Liver (tissue), 9 donors: ENCODE results near the gene RUFY1. TPM values are rescaled to one million over a fixed set of nuclear protein-coding genes. Genes with fewer than 3 reads are reported as not detected.

Experiments used
- DNase-seq: peaks from one replicate; pipeline ENCODE4 v3.0.0-alpha.2; 2017; ENCODE audit warnings: low spot score
- H3K27ac ChIP-seq, 2 donors: one replicate each; pipeline ENCODE4 v1.7.0; 2013; ENCODE audit warnings: inconsistent platforms in 2 of 2, low read length in 2 of 2, control low read depth in 1 of 2, low read depth in 1 of 2, mild to moderate bottlenecking in 1 of 2
- H3K27me3 ChIP-seq, 4 donors: one replicate each; pipeline versions ENCODE4 v1.6.1 to v1.7.0; 2013; ENCODE audit warnings: low read length in 3 of 4, inconsistent platforms in 1 of 4, mild to moderate bottlenecking in 1 of 4, moderate library complexity in 1 of 4; ENCODE audit not compliant: control insufficient read depth in 4 of 4, insufficient read depth in 4 of 4
- H3K36me3 ChIP-seq, 4 donors: one replicate each; pipeline versions ENCODE4 v1.6.1 to v1.7.0; 2013; ENCODE audit warnings: low read length in 3 of 4, mild to moderate bottlenecking in 3 of 4, low read depth in 1 of 4, moderate library complexity in 1 of 4; ENCODE audit not compliant: control insufficient read depth in 4 of 4, insufficient read depth in 3 of 4
- H3K4me1 ChIP-seq, 4 donors: one replicate each; pipeline versions ENCODE4 v1.6.1 to v1.7.0; 2013; ENCODE audit warnings: low read length in 3 of 4, mild to moderate bottlenecking in 3 of 4, moderate library complexity in 1 of 4; ENCODE audit not compliant: control insufficient read depth in 4 of 4, insufficient read depth in 4 of 4
- H3K4me3 ChIP-seq, 3 donors: one replicate each; pipeline versions ENCODE4 v1.6.1 to v1.7.0; 2013; ENCODE audit warnings: low read length in 3 of 3, control low read depth in 1 of 3, low read depth in 1 of 3, mild to moderate bottlenecking in 1 of 3
- H3K9ac ChIP-seq, 2 donors: one replicate each; pipeline ENCODE4 v1.7.0; 2013; ENCODE audit warnings: low read length in 2 of 2, mild to moderate bottlenecking in 2 of 2, moderate library complexity in 2 of 2, control low read depth in 1 of 2, low read depth in 1 of 2
- H3K9me3 ChIP-seq, 4 donors: one replicate each; pipeline versions ENCODE4 v1.6.1 to v1.7.0; 2013; ENCODE audit warnings: low read length in 3 of 4; ENCODE audit not compliant: control insufficient read depth in 4 of 4
- EGR1 ChIP-seq, 2 donors: IDR thresholded peaks; 2 replicates each; pipeline ENCODE4 v1.6.1; 2016 to 2018; ENCODE audit warnings: antibody characterized with exemption in 2 of 2, low read depth in 2 of 2
- FOXA1 ChIP-seq: IDR thresholded peaks from 2 replicates; pipeline ENCODE4 v1.6.1; 2016; ENCODE audit warnings: antibody characterized with exemption
- FOXA2 ChIP-seq: IDR thresholded peaks from 2 replicates; pipeline ENCODE4 v1.6.1; 2016; ENCODE audit warnings: antibody characterized with exemption
- GABPA ChIP-seq, 2 donors: IDR thresholded peaks in 1 of 2; conservative IDR thresholded peaks in 1 of 2; 2 replicates each; pipeline ENCODE4 v1.6.1; 2016; ENCODE audit warnings: antibody characterized with exemption in 2 of 2, mild to moderate bottlenecking in 1 of 2, moderate library complexity in 1 of 2
- HNF4A ChIP-seq, 2 donors: conservative IDR thresholded peaks; 2 replicates each; pipeline ENCODE4 v1.6.1; 2016; ENCODE audit warnings: antibody characterized with exemption in 2 of 2, mild to moderate bottlenecking in 2 of 2
- HNF4G ChIP-seq: IDR thresholded peaks from 2 replicates; pipeline ENCODE4 v1.6.1; 2016; ENCODE audit warnings: antibody characterized with exemption
- JUND ChIP-seq, 2 donors: IDR thresholded peaks; 2 replicates each; pipeline ENCODE4 v1.6.1; 2016; ENCODE audit warnings: antibody characterized with exemption in 2 of 2
- NR2F2 ChIP-seq: IDR thresholded peaks from 2 replicates; pipeline ENCODE4 v1.6.1; 2016; ENCODE audit warnings: antibody characterized with exemption
- RAD21 ChIP-seq, 2 donors: IDR thresholded peaks; 2 replicates each; pipeline ENCODE4 v1.6.1; 2016; ENCODE audit warnings: antibody characterized with exemption in 2 of 2, mild to moderate bottlenecking in 2 of 2
- RXRA ChIP-seq, 2 donors: IDR thresholded peaks; 2 replicates each; pipeline ENCODE4 v1.6.1; 2017 to 2018; ENCODE audit warnings: antibody characterized with exemption in 2 of 2, mild to moderate bottlenecking in 1 of 2
- SP1 ChIP-seq: IDR thresholded peaks from 2 replicates; pipeline ENCODE4 v1.6.1; 2018; ENCODE audit warnings: antibody characterized with exemption, mild to moderate bottlenecking
- TAF1 ChIP-seq: conservative IDR thresholded peaks from 2 replicates; pipeline ENCODE4 v1.6.1; 2016; ENCODE audit warnings: antibody characterized with exemption, mild to moderate bottlenecking
- YY1 ChIP-seq: IDR thresholded peaks from 2 replicates; pipeline ENCODE4 v1.6.1; 2016; ENCODE audit warnings: antibody characterized with exemption, mild to moderate bottlenecking
- WGBS: extraction: QIAGEN DNeasy Blood & Tissue Kit; methylation state at CpG from one replicate; pipeline ENCODE4 v1.1.7; 2013; 5-methylcytosine and 5-hydroxymethylcytosine counted together
- polyA plus RNA-seq, 2 donors: library from polyadenylated mRNA; stranded (reverse) in 1 of 2; unstranded in 1 of 2; fragments of 200-250 nt in 1 of 2; fragments of >200 nt in 1 of 2; fragmentation: Nextera tagmentation in 1 of 2; extraction: Ambion mirVana in 1 of 2; gene quantifications; one replicate each; pipeline versions ENCODE4 v1.2.1 to v1.2.3, GENCODE V29; 2013 to 2015
- total RNA-seq, 2 donors: library from RNA; depleted of rRNA; stranded (reverse); fragments of >200 nt; gene quantifications; one replicate each; pipeline ENCODE4 v1.2.3, GENCODE V29; 2014
- TF ChIP-seq, protein P1 (sequence below): IDR thresholded peaks from 2 replicates; pipeline ENCODE4 v1.6.1; 2016; ENCODE audit warnings: antibody characterized with exemption
- TF ChIP-seq, protein P2 (sequence below): IDR thresholded peaks from 2 replicates; pipeline ENCODE4 v1.6.1; 2016; ENCODE audit warnings: antibody characterized with exemption
- TF ChIP-seq, protein P3 (sequence below): fragments of 150-350 bp; IDR thresholded peaks from 2 replicates; pipeline ENCODE4 v1.5.1; 2017; ENCODE audit warnings: improper control_type of control experiment, low read depth, low read length; ENCODE audit not compliant: missing input control
- TF ChIP-seq, protein P4 (sequence below): IDR thresholded peaks from 2 replicates; pipeline ENCODE4 v1.6.1; 2016; ENCODE audit warnings: antibody characterized with exemption, mild to moderate bottlenecking
- TF ChIP-seq, protein P5 (sequence below): IDR thresholded peaks from 2 replicates; pipeline ENCODE4 v1.6.1; 2016; ENCODE audit warnings: antibody characterized with exemption
- donor health status: healthy.
- donor health status: healthy.
- donor health status: healthy.
- donor health status: healthy.
- donor health status: healthy.

The RUFY1 gene
- total and polyA plus RNA-seq, 4 donors = 11.6 to 25.2 (median 18.3) TPM

DNA sequence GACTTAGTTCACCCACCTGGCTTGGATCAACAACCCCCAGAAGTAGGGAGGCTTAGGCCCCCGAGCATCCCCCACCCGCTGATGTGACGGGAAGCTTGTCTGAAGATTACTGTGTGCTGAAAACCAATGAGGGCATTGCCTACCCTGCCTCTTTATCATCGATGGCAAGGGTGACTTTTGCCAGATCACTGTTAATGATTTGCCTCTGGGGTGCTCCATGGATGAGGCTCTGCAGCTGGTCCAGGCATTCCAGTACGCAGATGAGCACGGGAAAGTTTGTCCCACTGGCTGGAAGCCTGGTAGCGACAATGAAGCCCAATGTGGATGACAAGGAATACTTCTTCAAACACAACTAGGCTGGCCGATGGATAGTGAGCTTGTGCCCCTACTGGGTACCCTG lies 22.0 kb downstream of the RUFY1 start:
- DNase-seq = no peak
- Histone ChIP-seq H3K9ac (no peak overlapping the region), H3K4me3 (no peak overlapping the region), H3K36me3 (peaks cover 6 to 23% (median 20%) of the 10 kb centered on the region in 4 donors), H3K4me1 (peaks cover 7 to 42% (median 34%) of the 10 kb centered on the region in 4 donors), H3K9me3 (no peaks in the 10 kb centered on the region), H3K27ac (no peak overlapping the region), H3K27me3 (no peaks in the 10 kb centered on the region)
- TF ChIP-seq NR2F2 (no peak), GABPA (IDR thresholded peaks at IDR 0.05 in 1 of 2, conservative IDR thresholded peaks at IDR 0.05 in 1 of 2) (no peak), YY1 (peak; percentile 71), JUND (IDR thresholded peaks at IDR 0.05) (no peak), SP1 (peak; percentile 13), EGR1 (IDR thresholded peaks at IDR 0.05; ENCODE audit: low read depth in 2 of 2) (no peak), RAD21 (IDR thresholded peaks at IDR 0.05) (peak in 1 of 2 donors; percentile 29), FOXA1 (no peak), HNF4G (no peak)
- TF ChIP-seq, protein P1, sequence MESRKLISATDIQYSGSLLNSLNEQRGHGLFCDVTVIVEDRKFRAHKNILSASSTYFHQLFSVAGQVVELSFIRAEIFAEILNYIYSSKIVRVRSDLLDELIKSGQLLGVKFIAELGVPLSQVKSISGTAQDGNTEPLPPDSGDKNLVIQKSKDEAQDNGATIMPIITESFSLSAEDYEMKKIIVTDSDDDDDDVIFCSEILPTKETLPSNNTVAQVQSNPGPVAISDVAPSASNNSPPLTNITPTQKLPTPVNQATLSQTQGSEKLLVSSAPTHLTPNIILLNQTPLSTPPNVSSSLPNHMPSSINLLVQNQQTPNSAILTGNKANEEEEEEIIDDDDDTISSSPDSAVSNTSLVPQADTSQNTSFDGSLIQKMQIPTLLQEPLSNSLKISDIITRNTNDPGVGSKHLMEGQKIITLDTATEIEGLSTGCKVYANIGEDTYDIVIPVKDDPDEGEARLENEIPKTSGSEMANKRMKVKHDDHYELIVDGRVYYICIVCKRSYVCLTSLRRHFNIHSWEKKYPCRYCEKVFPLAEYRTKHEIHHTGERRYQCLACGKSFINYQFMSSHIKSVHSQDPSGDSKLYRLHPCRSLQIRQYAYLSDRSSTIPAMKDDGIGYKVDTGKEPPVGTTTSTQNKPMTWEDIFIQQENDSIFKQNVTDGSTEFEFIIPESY = no peak
- TF ChIP-seq, protein P2, sequence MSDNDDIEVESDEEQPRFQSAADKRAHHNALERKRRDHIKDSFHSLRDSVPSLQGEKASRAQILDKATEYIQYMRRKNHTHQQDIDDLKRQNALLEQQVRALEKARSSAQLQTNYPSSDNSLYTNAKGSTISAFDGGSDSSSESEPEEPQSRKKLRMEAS = peak; percentile 14
- 41% methylated on average over 8 of the region's 8 CpGs for WGBS

DNA sequence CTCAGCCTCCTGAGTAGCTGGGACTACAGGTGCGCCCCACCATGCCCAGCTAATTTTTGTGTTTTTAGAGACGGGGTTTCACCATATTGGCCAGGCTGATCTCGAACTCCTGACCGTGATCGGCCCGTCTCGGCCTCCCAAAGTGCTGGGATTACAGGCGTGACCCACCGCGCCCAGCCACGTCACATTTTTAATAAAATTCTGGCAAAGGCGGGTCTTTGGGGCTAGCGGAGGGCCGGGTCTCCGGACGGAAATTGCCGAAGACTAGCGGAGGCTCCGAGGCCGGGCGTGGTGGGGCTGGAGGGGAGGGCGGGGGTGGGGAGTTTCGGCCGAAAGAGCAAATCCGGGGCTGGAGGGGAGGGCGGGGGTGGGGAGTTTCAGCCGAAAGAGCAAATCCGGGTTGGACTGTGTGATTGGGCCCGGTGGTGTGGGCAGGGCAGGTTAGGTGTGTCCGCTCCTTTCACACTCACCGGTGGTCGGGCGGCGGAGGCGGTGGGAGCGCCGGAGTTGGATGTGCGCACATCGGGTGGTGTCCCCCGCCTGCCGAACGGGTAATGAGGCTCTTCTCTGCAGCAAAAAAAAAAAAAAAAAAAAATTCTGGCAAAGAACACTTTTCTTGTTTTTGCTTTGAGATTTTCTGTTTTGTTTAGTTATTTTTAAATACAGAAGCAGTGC lies 27.1 kb downstream of the RUFY1 start:
- no peak for DNase-seq
- H3K9me3 ChIP-seq = no peaks in the 10 kb centered on the region
- no peaks in the 10 kb centered on the region for H3K27me3 ChIP-seq
- H3K27ac ChIP-seq = no peak overlapping the region
- TF ChIP-seq SP1 (no peak), RAD21 (IDR thresholded peaks at IDR 0.05) (no peak), NR2F2 (no peak), FOXA1 (no peak), HNF4G (no peak), FOXA2 (no peak), TAF1 (no peak), GABPA (IDR thresholded peaks at IDR 0.05 in 1 of 2, conservative IDR thresholded peaks at IDR 0.05 in 1 of 2) (no peak), RXRA (IDR thresholded peaks at IDR 0.05) (no peak), YY1 (no peak), JUND (IDR thresholded peaks at IDR 0.05) (no peak), HNF4A (conservative IDR thresholded peaks at IDR 0.05) (no peak), EGR1 (IDR thresholded peaks at IDR 0.05; ENCODE audit: low read depth in 2 of 2) (no peak)
- TF ChIP-seq, protein P3, sequence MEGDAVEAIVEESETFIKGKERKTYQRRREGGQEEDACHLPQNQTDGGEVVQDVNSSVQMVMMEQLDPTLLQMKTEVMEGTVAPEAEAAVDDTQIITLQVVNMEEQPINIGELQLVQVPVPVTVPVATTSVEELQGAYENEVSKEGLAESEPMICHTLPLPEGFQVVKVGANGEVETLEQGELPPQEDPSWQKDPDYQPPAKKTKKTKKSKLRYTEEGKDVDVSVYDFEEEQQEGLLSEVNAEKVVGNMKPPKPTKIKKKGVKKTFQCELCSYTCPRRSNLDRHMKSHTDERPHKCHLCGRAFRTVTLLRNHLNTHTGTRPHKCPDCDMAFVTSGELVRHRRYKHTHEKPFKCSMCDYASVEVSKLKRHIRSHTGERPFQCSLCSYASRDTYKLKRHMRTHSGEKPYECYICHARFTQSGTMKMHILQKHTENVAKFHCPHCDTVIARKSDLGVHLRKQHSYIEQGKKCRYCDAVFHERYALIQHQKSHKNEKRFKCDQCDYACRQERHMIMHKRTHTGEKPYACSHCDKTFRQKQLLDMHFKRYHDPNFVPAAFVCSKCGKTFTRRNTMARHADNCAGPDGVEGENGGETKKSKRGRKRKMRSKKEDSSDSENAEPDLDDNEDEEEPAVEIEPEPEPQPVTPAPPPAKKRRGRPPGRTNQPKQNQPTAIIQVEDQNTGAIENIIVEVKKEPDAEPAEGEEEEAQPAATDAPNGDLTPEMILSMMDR = no peak
- TF ChIP-seq, protein P4, sequence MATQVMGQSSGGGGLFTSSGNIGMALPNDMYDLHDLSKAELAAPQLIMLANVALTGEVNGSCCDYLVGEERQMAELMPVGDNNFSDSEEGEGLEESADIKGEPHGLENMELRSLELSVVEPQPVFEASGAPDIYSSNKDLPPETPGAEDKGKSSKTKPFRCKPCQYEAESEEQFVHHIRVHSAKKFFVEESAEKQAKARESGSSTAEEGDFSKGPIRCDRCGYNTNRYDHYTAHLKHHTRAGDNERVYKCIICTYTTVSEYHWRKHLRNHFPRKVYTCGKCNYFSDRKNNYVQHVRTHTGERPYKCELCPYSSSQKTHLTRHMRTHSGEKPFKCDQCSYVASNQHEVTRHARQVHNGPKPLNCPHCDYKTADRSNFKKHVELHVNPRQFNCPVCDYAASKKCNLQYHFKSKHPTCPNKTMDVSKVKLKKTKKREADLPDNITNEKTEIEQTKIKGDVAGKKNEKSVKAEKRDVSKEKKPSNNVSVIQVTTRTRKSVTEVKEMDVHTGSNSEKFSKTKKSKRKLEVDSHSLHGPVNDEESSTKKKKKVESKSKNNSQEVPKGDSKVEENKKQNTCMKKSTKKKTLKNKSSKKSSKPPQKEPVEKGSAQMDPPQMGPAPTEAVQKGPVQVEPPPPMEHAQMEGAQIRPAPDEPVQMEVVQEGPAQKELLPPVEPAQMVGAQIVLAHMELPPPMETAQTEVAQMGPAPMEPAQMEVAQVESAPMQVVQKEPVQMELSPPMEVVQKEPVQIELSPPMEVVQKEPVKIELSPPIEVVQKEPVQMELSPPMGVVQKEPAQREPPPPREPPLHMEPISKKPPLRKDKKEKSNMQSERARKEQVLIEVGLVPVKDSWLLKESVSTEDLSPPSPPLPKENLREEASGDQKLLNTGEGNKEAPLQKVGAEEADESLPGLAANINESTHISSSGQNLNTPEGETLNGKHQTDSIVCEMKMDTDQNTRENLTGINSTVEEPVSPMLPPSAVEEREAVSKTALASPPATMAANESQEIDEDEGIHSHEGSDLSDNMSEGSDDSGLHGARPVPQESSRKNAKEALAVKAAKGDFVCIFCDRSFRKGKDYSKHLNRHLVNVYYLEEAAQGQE = no peak
- TF ChIP-seq, protein P2 = no peak
- TF ChIP-seq, protein P1 = no peak
- TF ChIP-seq, protein P5, sequence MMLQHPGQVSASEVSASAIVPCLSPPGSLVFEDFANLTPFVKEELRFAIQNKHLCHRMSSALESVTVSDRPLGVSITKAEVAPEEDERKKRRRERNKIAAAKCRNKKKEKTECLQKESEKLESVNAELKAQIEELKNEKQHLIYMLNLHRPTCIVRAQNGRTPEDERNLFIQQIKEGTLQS = no peak
- H3K4me3 ChIP-seq = no peak overlapping the region
- WGBS = 94% methylated on average over 42 of the region's 42 CpGs
- H3K36me3 ChIP-seq = peaks cover 2 to 10% (median 8%) of the 10 kb centered on the region in 4 donors
- peaks cover 4 to 41% (median 33%) of the 10 kb centered on the region in 4 donors for H3K4me1 ChIP-seq
- H3K9ac ChIP-seq = no peak overlapping the region
